GM19372 (cell line): ENCODE results near the gene CLSTN3.

Experiments
- ATAC-seq: cut with Tn5 transposase; IDR thresholded peaks from one replicate; pipeline ENCODE4 v1.9.1; 2021; ENCODE audit warnings: mild to moderate bottlenecking, low read depth, moderate library complexity; ENCODE audit not compliant: unreplicated experiment

The CLSTN3 gene

DNA sequence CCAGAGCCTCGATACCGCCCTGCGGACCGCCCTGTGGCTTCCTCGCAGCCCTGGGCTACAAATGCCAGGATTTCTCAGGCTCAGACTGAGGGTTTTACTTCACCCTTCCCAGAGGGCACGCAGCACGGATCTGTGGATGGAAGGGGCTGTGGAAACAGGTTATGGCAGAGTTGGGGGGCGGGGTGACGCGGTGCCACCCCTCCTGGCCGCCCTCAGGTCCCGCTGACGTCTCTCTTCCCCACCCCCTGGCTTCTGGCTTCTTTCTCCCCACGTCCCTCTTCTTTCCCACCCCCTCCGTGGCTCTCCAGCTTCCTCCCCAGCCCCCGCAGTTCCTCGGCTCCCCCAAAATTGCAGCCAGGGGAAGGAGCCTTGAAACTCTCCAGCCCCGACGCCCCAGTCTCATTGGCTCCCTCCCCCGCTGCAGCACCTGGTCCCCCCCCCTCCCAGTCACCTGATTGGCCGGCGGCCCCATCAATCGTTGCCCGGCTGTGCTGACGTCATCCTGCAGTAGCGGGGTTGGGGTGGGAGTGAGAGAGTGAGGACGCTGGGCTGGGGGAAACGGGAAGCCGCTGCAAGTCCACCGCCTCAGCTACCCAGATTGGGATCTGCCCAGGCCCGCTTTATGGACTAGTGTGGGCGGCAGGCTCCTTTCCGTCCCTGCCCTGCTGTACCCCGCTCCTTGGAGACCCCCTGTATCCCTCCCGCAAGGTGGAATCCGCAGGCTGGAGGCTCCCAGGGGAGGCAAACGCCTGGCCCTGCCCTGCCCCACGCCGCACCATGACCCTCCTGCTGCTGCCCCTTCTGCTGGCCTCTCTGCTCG lies at the start of gene CLSTN3:
TSS of gene CLSTN3 (plus strand) at position 500 of the 820 bp plus-strand sequence. CDS start at position 778, 278 bp downstream.
- no peak for ATAC-seq

DNA sequence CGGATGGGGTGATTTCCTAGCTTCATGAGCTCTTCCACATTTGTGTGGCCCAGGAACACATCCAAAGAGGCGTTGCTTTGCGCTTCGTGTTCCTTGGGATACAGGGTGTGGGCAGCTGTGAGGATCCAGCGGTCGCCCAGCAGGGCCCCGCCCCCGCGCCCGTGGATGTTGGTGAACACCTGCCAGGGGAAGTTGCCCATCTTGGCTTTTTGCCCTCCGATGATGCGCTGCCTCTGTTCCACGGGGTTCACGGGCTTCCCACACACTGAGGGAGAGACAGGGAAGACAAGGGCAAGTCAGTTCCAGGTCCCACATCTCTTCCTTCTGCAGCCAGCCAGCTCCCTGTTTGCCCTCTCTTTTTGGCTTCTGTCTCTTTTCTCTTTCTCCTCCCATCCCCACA lies 49.1 kb upstream of the CLSTN3 start:
- ATAC-seq: no peak

GRCh38 chr12:7083125-7083524 lies 47.0 kb upstream of the CLSTN3 start:
- ATAC-seq: no peak

- ATAC-seq: no peak
Measured at GRCh38 chr12:7089196-7089871, 40.8 kb upstream of the CLSTN3 start.

DNA sequence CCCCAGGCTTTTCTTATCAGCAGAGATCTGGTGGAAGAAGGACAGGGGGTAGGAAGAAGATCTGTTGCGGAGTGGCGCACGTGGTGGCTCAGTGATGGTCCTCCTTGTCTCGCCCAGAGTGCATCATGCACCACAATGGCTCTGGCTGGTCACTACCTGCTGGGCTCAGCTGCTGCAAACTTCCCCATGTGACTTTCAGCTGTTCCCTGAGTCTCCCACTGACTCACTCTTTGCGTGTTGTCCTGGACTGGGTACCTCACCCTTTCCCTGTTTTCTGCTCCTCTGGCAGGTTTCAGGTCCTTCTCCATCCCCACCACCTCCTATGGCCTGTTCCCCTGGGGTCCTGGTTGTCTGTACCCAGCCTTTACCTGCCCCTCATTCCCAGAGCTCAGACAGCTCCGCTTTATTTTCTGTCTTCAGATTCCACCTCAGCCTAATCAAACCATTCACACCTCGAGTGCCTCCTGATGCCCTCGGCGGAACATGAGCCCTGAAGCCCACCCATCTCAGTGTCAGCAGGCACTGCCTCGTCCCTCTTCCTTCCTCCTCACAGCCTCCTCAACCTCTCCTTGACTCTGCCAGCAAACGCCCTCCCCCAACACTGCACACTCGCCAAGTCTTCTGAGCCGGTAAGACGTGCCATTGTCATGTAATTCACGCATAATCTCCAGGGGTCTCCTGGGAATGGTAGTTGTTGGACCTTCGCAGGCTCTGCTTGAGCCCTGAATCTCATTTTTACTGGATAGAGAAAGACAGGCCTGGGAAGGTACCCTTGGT lies 39.8 kb upstream of the CLSTN3 start:
- no peak for ATAC-seq

DNA sequence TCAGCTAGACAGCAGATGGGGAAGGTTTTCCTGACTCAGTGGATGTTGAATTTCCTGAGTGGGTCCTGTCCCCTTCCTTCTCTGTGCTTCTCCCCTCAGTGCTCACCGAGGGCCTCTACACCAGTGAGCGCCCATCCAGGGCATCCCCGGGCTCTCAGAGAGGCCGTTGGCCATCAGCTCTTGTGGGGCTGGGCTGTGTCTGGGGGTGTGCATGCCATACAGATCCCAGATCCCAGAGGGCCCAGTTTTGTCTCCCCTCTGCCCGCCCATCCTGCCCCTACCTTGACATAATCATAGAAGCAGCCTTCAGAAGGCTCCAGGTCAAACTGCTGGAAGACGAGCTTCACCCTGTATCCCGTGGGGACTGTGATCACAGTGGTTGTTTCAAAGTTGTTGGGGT lies 39.0 kb upstream of the CLSTN3 start:
- no peak for ATAC-seq

DNA sequence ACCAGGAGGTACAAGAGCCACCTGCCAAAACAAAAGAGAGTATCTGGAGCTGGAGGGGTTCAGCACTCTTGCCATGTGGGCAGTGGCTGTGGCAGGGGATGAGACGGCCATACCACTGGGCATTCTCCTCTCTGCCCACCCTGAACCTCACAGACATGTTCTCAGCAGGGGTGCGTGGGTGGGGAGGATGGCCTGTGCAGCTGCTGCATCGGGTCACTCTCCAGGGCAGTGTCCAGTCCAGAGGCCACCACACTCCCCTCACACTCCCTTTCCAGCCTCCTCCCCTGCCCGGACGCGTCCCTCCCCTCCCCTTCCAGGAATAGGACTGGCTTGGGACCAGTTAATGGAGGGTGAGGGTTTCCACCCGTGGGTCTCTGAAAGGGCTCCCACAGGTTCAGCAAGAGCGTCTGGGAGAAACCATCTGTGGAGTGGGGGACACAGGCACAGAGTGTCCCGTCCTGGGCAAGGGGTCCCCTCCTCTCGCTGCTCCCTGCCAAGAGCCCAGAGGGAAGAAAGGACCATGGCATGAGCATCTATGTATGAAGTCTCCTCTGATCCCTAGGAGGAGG lies 38.4 kb upstream of the CLSTN3 start:
- ATAC-seq: no peak

- ATAC-seq: no peak
Measured at GRCh38 chr12:7092229-7092985, 37.8 kb upstream of the CLSTN3 start, which contains the start of gene C1R. Gene C1R (minus strand): TSS chr12:7092445. CDS start chr12:7092388, 57 bp downstream.

- no peak for ATAC-seq
Measured at GRCh38 chr12:7092986-7093460, 37.1 kb upstream of the CLSTN3 start.

- ATAC-seq: no peak
Measured at GRCh38 chr12:7093486-7093885, 36.7 kb upstream of the CLSTN3 start.

GRCh38 chr12:7093892-7094291 lies 36.3 kb upstream of the CLSTN3 start:
- ATAC-seq: no peak

GRCh38 chr12:7096006-7096932 lies 33.9 kb upstream of the CLSTN3 start:
- no peak for ATAC-seq

DNA sequence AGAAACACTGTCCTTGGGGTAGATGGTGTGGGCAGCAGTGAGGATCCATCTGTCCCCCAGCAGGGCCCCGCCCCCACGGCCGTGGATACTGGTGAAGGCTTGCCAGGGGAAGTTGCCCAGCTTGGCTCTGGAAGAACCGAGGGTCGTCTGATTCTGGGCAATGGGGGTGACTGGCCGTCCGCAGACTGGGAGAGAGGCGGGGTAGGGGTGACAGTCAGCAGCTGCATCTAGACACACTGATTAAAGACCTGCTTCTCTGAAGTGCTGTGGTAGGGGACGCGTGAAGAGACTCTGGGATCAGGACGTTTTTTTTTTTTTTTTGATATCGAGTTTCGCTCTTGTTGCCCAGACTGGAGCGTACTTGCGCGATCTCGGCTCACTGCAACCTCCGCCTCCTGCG lies 33.2 kb upstream of the CLSTN3 start:
- ATAC-seq: no peak

DNA sequence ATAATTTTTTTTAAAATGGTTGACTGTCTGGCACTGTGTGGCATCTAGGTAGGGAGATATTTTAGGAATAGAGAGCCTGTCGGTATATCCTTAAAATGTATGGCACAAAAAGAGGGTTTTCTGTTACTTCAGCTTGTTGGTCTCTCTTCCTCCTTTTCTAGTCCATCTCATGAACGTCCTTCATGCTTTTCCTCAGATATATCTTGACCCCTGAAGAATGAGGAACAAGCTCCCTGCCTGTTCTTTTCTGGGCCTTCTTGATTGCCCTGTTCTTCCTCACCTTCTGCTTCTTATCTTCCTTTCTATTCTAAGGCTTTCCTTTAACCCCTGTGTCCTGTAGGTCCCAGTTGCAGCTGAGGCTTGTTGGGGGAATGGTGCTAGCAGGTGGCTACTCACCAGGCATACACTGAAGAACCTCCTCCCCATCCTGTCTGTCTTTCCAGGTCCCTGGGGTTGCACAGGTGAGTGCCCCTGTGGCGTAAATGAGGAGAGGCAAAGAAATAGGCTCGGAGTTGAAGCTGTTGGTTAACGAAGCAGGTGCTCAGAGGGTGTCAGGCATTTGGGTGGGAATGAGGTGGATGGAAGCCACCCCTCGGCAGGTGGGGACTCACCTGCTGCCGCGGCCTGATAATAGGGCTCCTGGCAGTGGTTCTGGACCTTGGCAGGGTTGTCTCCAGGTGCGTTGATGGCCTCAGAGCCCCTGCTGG lies 30.7 kb upstream of the CLSTN3 start:
- no peak for ATAC-seq

DNA sequence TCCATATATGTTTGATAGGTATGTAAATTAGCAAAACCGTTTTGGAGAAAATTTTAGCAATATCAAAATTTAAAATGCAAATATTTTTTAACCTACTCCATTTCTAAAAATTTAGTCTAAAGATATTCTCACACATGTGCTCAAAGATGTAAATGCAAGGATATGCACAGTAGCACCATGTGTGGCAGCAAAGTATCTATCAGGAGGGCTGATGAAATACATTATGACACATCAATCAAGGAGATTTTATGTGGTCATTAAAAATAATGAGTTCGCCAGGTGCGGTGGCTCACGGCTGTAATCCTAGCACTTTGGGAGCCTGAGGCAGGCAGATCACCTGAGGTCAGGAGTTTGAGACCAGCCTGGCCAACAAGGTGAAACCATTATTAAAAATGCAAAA lies 29.9 kb upstream of the CLSTN3 start:
- ATAC-seq: no peak

DNA sequence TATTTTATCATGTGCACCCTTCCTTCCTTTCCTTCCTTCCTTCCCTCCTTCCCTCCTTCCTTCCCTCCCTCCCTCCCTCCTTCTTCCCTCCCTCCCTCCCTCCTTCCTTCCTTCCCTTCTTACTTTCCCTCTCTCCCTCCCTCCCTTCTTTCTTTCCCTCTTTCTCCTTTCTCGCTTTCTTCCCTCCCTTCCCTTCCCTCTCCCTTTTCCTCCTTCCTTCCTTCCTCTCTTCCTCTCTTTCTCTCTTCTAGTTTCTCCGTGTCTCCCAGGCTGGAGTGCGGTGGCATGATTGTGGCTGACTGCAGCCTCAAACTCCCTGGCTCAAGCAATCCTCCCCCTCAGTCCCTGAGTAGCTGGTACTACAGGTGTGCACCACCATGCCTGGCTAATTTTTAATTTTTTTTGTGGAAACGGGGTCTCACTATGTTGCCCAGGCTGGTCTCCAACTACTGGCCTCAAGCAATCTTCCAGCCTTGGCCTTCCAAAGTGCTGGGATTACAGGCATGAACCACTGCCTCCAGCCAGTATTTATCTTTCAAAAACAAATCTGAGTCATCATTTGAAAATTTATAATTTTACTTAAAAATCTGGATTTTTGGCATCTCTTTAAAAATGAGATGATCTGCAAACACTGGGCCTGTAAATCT lies 29.0 kb upstream of the CLSTN3 start:
- ATAC-seq: no peak

DNA sequence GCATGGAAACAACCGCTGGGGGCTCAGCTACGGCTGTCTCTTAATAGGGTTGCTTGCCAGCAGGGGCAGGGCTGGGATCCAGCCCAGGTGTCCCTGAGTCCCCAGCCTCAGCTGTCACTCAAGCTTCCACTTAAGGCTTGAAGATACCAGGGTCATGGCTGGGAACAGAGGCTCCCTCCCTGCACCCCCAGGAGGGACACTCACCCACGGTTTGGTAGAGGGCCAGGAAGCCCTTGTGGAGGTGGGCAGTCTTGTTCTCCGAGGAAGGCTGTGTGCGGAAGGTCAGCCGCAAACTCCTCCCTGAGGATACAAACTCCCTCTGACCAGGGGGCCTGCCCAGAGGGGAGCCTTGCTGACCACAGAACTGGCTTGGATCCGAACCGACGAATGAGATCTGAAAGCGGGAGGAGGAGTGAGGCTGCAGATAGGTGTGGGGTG lies 28.5 kb upstream of the CLSTN3 start:
- no peak for ATAC-seq

- ATAC-seq: no peak
Measured at GRCh38 chr12:7102582-7102981, 27.6 kb upstream of the CLSTN3 start.
